Bone marrow (tissue), 2 donors: Measurements from ENCODE around the gene KBTBD6.
"Not testable (repeated sequence)": the region's sequence is repeated elsewhere in the genome, so short reads cannot be mapped to it uniquely, and the experiment has no call there.

Source experiments
- DNase-seq, 2 donors: peaks; one replicate each; lab custom pipeline; 2025; lab: John Stamatoyannopoulos, UW

The KBTBD6 gene

DNA sequence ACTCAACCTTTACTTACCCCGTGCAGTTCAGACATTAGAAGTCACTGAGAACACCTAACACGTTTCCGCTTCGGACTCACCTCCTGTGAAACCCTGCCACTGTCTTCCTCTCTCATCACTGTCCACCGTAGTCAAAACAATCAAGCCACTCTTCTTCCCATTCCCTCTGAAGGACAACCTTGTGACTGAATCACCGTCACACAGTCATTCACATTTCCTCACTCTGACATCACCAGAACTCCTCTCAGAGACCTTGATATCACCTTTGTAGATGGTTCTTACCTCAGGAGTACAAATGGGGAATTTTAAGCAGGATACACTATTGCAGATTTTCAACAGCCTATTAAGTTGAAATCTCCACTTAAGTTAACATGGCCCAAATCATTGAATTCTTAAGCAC, 1.3 kb upstream of the KBTBD6 start:
- DNase-seq = no peak

DNA sequence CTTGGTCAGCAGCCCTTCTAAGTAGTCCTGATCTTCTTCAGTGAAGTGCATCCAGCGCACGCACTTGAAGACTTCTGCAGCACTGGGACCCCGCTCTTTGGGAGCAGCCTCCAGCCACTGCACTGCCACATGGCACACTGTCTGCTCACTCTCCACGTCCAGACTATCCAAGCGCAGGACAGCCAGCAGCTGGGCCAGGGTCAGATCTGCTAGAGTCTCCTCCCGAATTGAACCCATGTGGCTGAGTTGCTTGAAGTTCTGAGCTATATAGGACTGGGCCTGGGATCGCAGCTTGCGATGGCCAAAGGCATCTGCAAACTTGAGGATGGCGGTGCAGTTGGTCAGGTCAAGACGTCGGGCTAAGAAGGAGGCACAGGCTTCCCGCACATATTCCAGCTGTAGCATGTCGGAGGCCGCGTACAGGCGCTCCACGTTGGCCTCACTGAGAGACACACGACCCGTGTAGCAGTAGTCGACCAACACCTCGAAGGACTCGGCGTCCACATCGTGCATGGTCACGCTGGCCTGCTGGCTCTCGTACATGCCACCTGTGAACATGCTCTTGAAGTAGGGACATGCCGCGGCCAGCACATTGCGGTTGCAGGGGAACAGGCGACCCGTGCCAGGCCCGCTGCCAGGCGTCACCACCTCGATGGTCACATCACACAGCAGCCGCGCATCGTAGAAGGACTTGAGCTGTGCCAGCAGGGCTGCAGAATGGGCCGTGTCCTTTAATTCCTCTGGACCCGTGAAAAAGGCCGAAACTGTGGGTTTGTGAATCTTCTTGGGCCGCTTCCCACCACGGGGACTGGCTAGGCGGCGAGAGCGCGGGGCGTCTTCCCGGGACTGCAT, 716 bp downstream of the KBTBD6 start:
- not testable (repeated sequence) for DNase-seq

- not testable (repeated sequence) for DNase-seq
These were observed 1.4 kb downstream of the KBTBD6 start for GRCh38 chr13:41131189-41131588.

GRCh38 chr13:41130356-41130755, 2.2 kb downstream of the KBTBD6 start:
- DNase-seq = no peak

DNA sequence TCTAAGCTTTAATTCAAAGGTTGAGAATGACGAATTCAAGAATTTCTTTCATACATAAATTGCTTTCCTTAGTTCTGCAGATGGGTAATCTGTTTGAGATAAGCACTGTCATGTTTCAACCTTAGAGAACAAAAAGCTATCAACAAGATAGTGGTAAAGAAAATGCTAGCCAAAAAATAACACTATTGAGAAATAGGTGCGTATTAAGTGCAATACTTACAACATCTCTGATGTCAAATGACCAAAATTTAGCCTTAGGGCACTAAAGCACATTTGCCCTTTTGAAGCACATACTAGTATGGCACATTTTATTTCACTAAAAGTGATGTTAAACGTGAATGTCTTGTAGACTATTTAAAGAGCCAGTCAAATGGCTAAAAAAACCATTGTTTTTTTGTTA, 4.9 kb downstream of the KBTBD6 start:
- no peak for DNase-seq

GRCh38 chr13:41122838-41123237, 9.8 kb downstream of the KBTBD6 start:
- DNase-seq = no peak

DNA sequence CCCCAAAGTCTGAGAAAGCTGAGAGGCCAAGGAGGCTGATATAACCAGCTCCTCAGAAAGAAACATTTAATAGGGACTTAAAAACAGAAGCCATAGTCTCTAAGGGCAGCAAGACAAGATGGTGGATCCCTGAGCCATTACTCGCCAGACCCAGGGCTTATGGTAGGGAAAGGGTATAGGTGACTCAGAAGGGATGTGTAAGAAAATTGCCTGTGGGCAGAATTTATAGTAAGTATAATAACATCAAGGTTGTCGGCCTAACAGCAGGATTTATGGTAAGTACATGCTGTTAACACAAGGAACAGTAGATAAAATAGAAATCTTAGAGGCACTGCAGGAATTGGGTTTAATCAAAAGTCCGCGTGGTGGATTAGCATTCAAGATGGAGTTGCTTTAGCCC, 14.7 kb downstream of the KBTBD6 start:
- no peak for DNase-seq

- DNase-seq = no peak
These were observed 21.1 kb downstream of the KBTBD6 start for GRCh38 chr13:41111454-41111853.

GRCh38 chr13:41107584-41108014, 25.0 kb downstream of the KBTBD6 start:
- no peak for DNase-seq

DNA sequence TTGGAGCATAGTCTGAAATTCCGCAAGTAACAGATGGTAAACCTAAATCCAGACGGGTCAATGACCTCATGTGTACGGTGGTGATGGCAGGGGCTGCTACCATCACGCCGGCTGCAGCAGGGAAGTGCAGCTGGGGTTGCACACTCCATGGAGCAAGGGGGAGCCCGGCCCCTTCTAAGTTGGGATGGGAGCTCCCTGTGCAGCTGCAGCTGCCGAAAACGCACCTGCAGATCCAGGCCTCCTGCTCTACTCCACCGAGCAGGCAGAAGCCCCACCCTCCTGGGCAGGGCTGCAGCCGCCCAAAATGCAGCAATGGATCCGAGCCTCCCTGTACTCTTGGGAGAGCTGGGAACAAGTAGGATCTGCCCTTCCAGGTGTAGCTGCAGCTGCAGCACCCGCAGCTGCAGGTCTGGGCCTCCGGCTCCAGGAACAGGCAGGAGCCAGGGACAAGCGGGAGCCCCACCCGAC, 25.5 kb downstream of the KBTBD6 start:
- no peak for DNase-seq

GRCh38 chr13:41099986-41100385, 32.6 kb downstream of the KBTBD6 start:
- no peak for DNase-seq

DNA sequence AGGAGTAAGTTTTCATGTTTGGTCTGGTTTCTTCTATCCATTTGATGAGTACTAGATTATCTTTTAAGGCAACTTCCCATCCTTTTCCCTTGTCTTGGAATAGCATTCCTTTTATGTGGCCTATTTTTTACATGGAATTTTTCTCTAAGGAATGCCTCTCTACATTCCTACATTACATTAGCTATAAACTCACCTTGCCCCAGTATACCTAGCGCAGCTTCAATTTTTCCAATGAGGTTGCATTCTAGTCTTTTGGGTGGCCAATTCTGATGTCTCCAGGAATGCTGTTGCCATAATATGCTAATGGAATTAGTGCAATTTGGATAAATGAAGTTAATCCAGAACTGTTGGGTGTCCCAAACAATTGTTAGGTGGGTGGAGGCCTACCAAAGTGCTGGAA, 33.8 kb downstream of the KBTBD6 start:
- DNase-seq = no peak

DNA sequence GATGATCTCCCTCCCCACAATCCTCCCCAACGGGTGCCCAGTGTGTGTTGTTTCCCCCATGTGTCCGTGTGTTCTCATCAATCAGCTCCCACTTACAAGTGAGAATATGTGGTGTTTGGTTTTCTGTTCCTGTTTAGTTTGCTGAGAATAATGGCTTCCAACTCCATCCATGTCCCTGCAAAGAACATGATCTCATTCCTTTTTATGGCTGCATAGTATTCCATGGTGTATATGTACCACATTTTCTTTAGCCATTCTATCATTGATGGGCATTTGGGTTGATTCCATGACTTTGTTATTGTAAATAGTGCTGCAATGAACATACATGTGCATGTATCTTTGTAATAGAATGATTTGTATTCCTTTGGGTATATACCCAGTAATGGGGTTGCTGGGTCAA, 36.9 kb downstream of the KBTBD6 start:
- DNase-seq = not testable (repeated sequence)

DNA sequence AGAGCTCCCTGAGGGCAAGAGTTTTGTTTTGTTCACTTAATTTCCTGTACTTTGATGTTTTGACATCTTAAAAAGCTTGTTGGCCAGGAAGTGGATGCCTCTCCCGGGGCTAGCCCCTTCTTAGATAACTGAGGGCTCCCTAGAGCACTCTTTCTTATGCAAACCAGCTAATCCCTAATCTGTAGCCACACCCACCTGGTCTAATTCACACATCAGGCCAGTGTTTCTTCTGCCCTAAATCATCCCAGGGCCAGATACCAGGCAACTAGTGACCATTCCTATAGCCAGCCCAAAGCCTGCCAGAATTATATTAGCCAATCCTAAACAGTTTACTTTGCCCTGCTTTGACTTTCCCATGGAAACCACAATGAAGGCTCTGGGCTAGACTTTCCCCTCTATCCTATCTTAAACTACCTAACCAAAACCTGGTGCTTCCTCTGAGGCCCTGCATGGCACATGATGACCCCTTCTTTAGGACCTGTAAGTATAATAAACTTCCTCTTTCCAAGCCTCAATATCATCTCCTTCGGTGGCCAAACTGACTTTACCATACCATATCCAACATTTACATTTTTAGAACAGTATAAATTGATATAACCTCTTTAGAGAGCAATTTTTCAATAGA, 46.5 kb downstream of the KBTBD6 start:
- DNase-seq = no peak

- no peak for DNase-seq
These were observed 52.9 kb downstream of the KBTBD6 start for GRCh38 chr13:41079725-41080124.
